RKO (cell line): ENCODE data around the gene CXCL12.

Source experiments
- DNase-seq: peaks from one replicate; pipeline ENCODE4 v3.0.0-alpha.2; 2016; ENCODE audit warnings: low spot score

The CXCL12 gene

DNA sequence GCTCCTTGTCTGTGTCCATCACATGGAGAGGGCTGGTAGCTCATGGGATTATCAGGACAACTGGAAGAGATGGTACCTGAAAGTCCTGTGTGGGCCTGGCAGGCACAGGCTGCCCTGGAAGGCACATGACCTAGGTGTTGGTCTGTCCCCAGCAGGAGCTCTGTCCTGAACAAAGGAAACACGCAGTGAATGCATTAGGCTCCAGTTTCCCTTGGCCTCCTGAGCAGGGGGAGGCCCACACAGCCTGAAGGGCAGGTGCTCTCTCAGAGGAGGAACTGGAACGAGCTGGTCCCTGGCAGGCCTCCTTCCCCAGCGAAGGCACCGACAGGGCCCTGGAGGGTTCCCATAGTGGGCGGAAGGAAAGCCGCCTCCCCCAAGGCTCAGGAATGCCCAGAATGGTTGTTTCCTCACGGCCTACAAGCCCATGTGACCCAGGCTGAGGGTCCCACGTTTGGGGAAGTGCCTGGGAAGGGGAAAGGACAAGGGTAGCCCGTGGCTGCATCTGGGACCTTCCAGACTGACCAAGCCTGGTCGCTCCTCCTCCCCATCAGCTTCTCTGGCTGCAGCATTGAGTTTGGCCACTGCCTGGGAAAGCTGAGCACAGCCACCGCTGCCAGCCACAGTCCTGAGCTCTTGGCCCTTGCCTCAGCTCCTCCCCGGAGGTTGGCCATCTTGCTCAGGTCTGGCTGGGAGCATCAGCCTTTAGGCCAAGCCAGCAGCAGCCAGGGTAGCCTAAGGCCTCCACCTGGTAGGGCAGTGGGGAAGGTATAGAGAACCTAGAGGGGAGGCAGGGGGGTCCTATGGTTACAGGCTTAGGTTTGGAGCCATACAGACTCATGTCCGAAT is 21.8 kb downstream of the CXCL12 start:
- no peak for DNase-seq

DNA sequence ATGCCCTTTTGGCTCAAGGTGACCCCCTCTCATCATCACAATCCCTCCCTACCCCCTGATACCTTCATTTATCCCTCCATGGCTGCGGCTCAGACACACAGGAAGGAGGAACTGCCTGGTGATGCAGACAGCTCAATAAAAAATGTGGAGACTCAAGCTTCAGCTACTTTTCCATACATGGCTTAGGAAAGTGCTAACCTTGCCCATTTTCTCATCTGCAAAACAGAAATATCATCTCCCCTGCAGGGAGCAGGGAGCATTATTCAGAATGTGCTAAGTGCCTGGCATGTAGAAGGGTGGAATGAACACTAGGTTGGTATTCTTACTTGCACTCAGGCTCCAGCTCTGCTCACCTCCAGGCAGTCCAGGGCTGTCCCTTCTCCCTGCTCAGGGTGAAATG is 23.8 kb downstream of the CXCL12 start:
- DNase-seq, result no peak

GRCh38 chr10:44358080-44358771 is 26.7 kb downstream of the CXCL12 start:
- DNase-seq, result no peak

- DNase-seq, result no peak
Observed at GRCh38 chr10:44357023-44357540, 27.8 kb downstream of the CXCL12 start.

DNA sequence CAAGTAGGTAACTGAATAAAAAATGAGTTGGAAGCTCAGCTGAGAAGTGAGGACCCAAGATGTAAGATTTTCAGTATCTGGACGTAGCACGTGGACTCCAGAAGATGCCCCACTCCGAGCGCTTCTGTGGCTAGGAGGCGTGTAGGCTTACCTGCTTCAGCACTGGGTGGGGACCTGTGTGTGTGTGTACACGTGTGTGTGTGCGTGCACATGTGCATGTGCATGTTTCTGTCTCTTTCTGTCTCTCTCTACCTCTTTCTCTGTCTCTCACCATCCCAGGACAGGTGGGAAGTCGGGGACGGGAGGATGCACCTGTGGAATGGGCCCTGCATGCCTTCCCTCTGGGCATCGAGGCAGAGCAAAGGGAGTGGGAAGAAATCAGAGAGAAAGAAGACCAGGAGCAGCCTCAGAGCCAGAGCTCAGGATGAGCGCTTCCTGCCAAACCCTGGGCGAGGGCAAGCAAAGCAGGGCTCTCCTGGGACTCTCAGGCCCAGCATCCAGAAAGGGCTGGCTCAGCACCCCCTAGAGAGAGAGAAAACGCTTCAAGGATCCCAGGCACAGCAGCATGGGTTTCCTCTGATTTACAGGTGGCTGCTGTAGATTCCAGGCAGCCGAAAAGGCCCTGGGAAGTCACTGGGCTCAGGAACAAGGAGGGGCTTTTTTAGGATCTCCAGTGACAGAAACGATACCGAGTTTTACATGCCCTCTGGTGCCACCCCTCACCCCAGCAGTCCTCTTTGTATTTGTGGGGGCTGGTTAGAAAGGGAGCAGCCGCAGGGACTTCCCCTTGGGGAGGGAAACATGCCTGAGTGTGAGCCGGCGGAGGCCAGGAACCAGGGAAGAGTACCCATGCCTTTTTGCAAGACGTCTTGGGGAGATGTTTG is 28.5 kb downstream of the CXCL12 start:
- DNase-seq, result no peak

- no peak for DNase-seq
Observed at GRCh38 chr10:44355630-44356029, 29.3 kb downstream of the CXCL12 start.

GRCh38 chr10:44354771-44355170 is 30.1 kb downstream of the CXCL12 start:
- DNase-seq, result no peak

- DNase-seq, result no peak
Observed at GRCh38 chr10:44353721-44354120, 31.2 kb downstream of the CXCL12 start.

GRCh38 chr10:44353128-44353390 is 31.8 kb downstream of the CXCL12 start:
- no peak for DNase-seq

- DNase-seq, result no peak
Observed at GRCh38 chr10:44352316-44353127, 32.4 kb downstream of the CXCL12 start.

- DNase-seq, result no peak
Observed at GRCh38 chr10:44348496-44348895, 36.4 kb downstream of the CXCL12 start.

- no peak for DNase-seq
Observed at GRCh38 chr10:44347609-44348400, 37.1 kb downstream of the CXCL12 start.

DNA sequence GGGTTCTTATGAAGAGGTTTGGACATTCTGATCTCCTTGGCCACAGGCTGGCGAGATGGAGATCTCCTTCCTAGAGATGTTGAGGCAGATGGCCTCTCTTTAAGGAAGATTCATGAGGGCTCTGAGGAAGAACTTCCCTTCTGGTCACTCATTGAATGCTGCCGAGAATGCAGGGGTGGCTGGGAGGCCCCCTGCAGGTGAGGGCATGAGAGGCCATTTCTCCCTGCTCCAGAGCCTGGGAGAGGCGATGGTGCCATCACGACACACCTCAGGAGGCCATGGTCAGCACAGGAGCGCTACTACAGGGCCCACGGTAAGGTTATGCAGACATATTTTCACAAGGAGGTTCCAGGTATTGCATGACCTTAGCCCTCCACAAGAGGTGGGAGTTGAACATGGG is 40.2 kb downstream of the CXCL12 start:
- DNase-seq, result no peak

- no peak for DNase-seq
Observed at GRCh38 chr10:44343843-44344242, 41.1 kb downstream of the CXCL12 start.

DNA sequence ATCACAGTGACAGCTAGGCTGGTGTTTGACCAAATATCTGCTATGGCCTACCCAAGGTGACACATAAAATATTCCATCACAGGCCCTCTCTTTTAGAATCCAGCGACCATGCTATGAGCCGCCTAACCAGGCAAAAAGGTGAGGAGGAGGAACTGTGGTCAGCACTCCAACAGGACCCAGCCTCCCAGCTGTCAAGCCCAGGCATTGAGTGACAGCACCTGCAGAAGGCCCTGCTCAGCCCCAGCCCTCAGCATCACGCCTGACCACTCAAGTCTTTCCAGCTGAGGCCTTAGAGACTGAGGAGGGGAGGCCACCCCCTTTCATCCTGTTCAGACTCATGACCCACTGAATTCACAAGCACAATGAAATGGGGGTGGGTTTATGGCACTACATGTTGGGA is 43.0 kb downstream of the CXCL12 start:
- DNase-seq, result no peak

DNA sequence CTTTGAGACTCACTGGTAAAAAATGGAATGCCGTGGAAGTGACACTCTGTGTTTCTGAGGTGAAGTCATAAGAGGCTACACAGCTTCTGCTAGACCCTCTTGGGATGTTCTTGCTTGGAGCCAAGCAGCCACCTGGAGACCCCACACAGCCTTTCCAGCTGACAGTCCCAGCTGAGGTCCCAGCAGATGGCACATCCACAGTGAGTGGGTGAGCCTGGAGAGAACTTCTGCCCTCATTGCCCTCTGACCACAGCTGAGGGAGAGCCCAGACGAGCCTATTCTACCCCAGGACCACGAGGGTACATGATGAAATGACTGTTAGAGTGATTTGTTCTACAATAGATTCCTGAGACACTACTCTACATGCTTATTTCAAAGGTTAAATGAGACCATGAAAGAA is 44.3 kb downstream of the CXCL12 start:
- no peak for DNase-seq

DNA sequence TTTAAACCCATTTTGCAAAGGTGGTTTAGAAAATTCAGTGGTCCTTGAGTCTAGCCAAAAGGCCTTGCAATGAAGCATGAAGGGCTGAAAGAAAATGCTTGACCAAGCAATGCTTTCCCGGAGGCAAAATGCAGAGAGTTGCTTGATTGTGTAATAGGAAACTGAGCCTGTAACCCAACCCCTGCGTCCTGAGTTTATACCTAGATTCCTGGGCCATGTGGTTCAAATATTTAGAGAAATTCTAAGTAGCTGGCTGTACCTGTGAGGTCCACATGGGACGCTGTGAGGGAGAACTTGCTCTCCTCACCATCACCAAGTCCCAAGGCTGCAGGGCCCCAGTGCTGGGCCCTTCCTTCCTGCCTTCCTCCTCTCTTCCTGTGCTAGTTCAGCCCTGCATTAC is 45.7 kb downstream of the CXCL12 start:
- DNase-seq, result no peak

- DNase-seq, result no peak
Observed at GRCh38 chr10:44337081-44337480, 47.8 kb downstream of the CXCL12 start.

DNA sequence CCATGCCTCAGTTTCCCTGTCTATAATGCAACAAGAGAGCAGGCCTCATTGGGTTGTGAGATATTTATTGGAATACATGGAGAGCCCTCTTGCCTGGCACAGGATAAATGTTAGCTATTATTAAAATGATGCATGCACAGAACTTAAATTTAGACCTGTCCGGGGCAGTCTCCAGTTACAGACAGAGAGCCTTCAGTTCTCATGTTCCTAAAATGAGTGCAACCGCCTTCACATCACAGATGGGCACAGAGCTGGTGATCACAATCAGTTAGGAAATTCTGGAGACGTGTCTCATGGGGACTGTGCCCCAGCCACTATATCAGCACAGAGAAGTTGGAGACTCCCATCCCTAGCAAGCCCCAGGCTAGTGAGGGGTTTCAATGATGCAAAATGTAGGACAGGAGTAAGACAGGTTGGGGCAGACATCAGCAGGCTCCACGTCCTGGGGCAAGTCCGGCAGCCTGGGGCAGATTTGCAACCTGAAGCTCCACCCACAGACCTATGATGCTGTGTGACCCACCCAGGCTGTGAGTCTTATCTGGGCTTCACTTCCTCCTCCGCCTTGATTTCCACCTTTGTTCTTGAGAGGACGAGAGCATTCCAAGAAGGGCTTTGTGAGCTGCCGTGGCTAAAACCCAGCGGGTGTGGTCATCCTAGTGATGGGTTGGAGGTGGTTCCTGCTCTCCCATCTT is 49.4 kb downstream of the CXCL12 start:
- DNase-seq, result no peak

GRCh38 chr10:44334621-44335184 is 50.2 kb downstream of the CXCL12 start:
- no peak for DNase-seq
